GM08714 (cell line): ENCODE measurements around the gene SND1.

Source experiments
- H3K4me3 ChIP-seq: fragments of 200-500 bp; sonication (Bioruptor generic); 2 replicates; pipeline ENCODE4 v1.5.1; 2014; ENCODE audit warnings: mild to moderate bottlenecking, low read length, inconsistent platforms
- ZNF274 ChIP-seq: IDR thresholded peaks from 2 replicates; pipeline ENCODE4 v1.6.1; 2012; ENCODE audit warnings: mild to moderate bottlenecking, low read depth, low read length

Gene SND1

DNA sequence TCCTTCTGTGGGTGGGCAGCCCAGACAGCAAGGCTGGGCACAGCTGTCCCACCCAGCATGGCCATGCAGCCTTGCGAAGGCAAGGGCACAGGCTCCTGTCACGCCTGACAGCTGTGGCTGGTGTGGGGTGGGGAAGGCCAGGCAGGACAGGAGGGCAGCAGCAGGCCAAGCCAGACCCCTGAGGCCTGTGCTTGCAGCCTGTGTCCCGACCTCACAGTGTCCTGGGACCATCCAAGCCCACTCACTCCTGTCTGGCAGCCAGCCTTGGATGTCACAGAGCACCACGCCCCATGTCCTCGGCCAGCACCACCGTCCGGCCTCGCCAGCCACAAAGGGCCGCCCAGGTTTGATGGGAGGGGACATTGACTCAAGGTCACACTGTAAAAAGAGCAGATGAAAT is 464.7 kb downstream of the SND1 start:
- H3K4me3 ChIP-seq, result no peak overlapping the region
- no peak for TF ChIP-seq ZNF274

DNA sequence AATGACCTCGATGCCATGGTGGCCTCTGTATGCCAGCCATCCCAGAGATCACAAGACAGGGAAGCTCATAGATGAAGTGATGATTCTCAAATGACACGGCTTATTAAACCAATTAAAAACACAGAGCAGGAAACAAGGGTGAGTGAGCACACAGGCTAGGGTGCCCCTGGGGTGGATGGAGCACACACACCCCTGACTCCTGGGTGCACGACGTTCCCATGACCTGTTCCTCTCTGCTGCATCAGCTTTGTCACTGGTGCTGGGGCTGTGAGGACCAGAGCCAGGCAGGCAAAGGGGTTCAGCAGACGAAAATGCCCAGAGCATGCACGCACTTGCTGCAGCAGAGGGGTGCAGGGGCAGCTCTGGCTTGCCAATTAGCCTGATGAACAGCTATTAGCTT is 465.7 kb downstream of the SND1 start:
- no peak overlapping the region for H3K4me3 ChIP-seq
- TF ChIP-seq ZNF274, result no peak

DNA sequence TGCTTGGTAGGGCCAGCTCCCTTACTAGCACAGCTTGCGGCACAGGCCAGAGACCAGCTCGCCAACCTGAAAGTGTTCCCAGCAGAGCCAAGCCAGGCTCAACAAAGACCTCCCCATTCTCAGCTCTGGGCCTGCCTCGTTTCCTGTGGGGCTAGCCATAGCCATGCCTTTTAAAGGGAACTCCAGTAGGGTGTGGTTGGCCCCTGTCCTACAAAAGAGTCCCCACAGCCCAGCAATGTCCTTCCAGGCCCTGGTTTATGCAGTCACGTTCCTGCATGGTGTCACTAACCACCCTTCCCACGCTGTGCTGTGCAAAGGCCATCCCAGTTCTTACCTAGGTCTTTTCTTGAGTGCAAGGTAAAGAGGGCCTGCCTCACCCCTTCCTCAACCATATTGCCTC is 467.0 kb downstream of the SND1 start:
- H3K4me3 ChIP-seq, result no peak overlapping the region

GRCh38 chr7:128120116-128120515 is 468.1 kb downstream of the SND1 start:
- no peak for TF ChIP-seq ZNF274

More for the DNA sequence above, 467.0 kb downstream of the SND1 start:
- TF ChIP-seq ZNF274, result no peak

DNA sequence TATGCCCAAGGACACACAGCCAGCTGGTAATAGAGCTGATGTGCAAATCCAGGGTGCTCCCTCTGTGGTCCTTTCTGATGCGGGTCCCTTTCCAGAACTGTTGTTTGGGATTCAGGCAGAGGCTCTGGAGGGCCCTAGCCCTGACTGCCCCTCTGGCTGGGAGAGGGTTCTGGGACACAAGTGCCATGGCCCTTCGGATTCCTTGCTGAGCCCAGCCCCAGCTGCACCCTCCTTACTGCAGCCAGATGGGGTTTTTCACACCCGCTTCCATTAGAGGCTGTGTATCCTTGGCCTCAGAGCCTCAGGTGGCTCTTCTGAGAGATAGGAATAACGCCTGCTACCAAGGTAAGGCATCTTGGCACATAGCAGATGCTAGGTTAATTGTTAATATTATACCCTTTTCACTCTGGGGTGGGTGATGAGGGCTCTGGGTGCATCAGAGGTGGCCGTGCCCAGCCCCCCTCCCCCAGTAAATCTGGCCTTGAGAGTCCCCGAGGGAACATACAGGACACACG is 469.0 kb downstream of the SND1 start:
- TF ChIP-seq ZNF274, result no peak
- no peak overlapping the region for H3K4me3 ChIP-seq

More at GRCh38 chr7:128120116-128120515, 468.1 kb downstream of the SND1 start:
- H3K4me3 ChIP-seq, result no peak overlapping the region

DNA sequence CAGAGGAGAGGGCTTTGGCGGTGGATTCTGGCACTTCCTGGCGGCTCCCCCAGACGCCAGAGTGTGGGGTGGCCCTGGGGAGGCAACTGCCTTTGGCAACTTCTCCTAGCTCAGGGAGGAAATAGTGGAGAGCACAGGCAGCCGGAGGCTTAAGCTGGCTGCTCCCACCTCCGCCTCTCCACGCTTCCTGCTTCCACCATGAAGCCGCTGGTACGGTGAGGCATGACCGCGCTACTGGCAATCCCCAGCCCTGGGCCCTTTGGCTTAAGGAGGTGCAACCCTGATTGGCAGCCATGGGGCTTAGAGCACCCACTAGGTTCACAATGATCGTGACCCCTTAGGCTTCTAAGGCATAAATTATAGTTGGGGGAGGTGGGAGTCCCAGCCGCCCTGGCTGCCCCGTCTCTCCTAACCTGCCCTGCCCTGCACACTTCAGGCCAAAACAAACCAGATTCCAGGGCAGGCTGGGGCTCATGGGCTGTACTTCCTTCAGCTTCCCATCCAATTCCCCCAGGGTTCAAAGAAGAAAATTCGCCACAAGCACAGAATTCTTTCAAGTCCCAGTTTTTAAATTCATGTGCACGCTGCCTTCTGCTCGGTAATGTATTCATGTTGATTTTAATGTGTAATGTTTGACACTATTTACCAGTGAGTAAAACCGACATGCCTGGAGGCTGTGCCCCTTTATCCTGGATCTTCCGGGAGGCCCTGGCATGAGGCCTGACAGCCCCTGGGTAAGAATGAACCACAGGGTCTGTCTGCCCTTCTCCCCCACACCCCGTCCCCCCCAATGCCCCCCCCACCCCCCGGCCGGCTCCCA is 469.9 kb downstream of the SND1 start:
- H3K4me3 ChIP-seq, result no peak overlapping the region
- TF ChIP-seq ZNF274, result no peak

DNA sequence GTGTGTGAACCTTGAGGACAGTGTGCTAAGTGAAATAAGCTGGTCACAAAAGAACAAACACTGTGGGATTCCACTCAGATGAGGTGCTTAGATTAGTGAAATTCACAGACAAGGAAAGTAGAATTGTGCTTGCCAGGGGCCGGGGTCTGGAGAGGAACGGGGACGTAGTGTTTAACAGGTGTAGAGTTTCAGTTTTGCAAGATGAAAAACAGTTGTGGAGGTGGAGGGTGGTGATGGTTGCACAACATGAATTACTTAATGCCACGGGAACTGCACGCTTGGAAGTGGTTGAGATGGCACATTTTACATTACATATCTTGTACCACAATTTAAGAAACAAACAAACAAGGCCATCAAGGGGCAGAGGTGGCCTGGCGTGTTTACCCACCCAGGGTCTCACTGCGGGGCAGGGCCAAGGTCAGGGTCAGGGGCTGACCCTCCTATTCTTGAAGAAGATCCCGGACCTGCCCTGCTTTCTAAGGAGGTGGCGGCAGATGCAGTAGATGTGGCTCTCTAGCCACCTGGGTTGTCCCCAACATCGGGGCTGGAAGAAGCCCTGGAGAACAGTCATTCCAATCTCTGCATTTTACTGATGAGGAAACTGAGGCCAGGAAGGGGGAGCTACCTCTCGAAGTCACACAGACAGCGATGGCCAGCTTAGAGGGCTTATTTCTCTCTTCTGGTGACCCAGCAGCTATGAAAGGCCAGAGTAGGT is 470.7 kb downstream of the SND1 start:
- H3K4me3 ChIP-seq, result no peak overlapping the region
- TF ChIP-seq ZNF274, result no peak

DNA sequence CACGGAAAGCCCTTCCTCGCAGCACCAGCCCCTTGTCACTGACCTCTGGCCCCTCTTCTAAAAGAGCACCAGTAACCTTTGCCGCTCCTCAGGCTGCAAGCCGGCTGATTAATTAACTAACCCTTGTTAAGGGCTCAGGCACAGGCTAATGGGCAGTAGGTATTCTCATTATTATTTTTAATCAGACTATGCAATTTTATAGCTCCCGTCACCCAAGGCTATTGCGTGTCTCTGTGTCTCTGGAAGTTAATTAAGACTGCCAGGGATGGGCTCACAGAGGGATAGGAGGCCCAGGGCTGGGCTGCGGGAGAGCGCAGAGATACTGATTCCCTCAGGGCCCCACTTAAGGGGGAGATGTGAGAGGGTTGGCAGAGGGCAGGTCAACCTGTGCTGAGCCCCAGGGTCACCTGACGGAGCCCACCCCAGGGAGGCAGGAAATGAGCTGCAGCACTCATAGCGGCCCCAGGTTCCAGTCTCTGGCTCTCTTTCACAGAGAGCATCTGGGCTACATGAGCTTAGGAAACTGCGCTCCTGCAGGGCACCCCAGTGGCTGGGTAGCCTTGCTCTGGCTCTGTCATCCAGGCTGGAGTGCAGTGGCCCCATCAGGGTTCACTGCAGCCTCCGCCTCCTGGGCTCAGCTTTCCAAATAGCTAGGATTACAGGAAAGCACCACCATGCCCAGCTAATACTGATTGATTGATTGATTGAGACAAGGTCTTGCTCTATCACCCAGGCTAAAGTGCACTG is 471.5 kb downstream of the SND1 start:
- H3K4me3 ChIP-seq, result no peak overlapping the region
- no peak for TF ChIP-seq ZNF274

DNA sequence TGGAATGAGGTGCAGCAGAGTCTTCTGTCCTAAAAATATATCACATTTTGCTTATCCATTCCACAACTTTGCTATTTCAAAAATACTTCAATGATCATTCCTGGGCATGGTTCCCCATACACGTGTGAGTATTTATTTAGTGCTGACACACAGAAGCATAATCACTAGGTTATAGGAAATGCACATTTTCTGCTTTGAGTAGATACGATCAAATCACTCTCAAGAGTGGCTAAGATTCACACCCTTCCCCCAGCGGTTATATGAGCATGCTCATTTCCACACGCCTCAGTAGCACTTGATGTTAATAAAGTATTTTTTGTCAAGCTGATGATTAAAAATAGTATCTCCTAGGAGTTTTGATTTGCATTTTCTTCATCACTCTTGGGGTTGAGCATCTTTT is 472.8 kb downstream of the SND1 start:
- no peak overlapping the region for H3K4me3 ChIP-seq
- TF ChIP-seq ZNF274, result no peak

DNA sequence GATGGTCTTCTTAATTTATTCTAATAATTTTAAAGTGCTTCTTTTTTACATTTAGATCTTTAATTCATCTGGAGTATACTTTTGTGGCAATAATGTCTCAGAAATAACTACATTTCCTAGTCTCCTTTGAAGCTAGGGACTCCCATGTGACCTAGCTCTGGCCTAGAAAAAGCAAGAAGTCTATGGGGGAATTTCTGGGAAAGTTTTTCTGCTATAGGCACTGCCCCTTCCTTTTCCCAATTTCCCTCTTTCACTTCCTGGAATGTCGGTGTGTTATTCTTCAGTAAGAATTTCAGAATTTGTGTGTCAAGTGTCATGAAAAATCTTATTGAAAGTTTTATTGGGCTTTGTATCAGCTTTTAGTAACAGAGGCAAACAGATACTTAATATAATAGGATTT is 473.8 kb downstream of the SND1 start:
- no peak for TF ChIP-seq ZNF274
- no peak overlapping the region for H3K4me3 ChIP-seq

DNA sequence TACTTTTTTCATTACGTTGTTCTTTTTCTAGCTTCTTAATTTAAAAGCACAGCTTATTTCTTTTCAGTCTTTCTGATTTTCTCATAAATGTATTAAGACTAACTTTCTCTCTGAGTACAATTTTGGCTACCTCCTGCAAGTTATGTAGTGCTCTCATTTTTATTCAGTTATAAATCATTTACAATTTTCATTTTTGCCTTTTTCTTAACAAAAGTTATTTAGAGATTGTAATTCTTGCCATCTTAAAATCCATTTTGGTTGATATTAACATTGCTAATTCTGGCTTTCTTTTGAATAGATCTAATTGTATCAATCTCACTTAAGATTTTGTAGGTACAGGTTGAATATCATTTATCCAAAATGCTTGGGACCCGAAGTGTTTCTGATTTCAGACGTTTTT is 476.4 kb downstream of the SND1 start:
- no peak overlapping the region for H3K4me3 ChIP-seq
- no peak for TF ChIP-seq ZNF274

DNA sequence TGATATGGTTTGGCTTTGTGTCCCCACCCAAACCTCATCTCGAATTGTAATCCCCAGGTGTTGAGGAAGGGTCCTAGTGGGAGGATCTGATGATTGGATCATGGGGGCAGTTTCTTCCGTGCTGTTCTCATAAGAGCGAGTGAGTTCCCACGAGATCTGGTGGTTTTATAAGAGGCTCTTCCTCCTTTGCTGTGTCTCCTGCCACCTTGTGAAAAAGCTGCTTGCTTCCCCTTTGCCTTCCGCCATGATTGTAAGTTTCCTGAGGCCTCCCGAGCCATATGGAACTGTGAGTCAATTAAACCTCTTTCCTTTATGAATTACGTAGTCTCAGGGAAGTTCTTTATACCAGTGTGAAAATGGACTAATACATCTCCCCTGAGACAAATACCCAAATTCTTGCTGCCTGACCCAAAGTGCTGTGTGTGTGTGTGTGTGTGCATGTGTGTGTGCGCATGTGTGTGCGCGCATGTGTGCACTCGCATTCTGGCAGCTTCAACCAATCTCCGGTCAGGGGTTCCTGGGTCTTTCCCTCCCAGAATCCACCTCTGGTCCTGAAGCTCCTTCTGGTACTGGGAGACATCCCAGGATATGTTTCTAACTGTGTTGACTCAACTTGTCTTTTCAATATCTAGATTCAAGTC is 477.4 kb downstream of the SND1 start:
- TF ChIP-seq ZNF274, result no peak
- H3K4me3 ChIP-seq, result no peak overlapping the region

GRCh38 chr7:128131115-128131514 is 479.1 kb downstream of the SND1 start:
- TF ChIP-seq ZNF274, result no peak
- H3K4me3 ChIP-seq, result no peak overlapping the region

DNA sequence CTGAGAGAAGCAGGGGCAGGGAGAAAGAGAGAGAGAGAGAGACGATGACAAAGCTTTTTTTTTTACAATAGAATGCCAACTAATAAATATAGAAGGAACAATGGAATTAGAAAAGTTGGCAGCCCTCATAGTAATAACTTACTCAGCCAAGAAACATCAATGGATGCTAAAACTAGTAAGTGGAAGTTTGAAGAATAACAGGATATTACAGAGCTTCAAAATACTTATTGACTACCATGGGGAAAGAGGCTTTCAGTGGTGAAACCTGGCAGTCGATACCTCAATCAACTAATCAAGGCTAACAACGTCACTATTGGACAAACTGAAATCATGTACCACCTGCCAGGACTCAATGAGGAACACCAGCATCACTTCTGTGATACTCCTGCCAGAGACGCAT is 479.7 kb downstream of the SND1 start:
- no peak for TF ChIP-seq ZNF274
- no peak overlapping the region for H3K4me3 ChIP-seq

DNA sequence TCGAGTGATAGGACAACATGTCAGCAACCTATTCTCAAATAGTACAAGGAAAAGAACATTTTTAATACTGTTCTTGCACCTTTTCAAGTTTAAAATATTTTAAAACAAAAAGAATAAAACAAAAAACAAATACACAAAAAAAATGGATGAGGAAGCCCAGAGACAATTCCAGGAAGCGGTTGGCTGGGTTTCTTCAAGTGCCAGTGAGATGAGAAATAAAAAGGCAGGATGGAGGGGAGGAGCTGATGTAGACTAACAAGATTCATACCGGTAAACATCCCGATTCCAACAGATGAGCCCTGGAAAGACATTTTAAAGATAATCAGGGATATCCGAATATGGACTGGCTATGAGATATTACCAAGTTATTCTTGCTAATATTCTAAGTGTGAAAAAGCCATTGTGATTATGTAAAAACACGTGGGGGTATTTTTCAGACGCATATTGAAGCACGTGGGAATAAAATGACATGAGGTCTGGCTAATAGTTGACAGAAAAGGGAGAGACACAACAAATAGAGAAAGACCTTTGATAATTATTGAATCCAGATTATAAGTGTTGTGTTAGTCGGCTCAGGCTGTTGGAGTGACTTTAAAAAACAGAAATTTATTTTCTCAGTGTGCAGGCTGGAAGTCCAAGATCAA is 480.6 kb downstream of the SND1 start:
- TF ChIP-seq ZNF274, result no peak

More for the DNA sequence above, 480.6 kb downstream of the SND1 start:
- no peak overlapping the region for H3K4me3 ChIP-seq
